CD4-positive, alpha-beta T cell treated with Interleukin-15 for 4 hours (primary cell): Measurements from ENCODE around the gene GHSR.
A peak's percentile ranks its signal among the peaks of the same experiment; 100 is the strongest.

Experiments
- DNase-seq: peaks from one replicate; pipeline ENCODE4 v3.0.0-alpha.2; 2020; ENCODE audit warnings: low spot score

Gene GHSR, protein sequence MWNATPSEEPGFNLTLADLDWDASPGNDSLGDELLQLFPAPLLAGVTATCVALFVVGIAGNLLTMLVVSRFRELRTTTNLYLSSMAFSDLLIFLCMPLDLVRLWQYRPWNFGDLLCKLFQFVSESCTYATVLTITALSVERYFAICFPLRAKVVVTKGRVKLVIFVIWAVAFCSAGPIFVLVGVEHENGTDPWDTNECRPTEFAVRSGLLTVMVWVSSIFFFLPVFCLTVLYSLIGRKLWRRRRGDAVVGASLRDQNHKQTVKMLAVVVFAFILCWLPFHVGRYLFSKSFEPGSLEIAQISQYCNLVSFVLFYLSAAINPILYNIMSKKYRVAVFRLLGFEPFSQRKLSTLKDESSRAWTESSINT

GRCh38 chr3:172447611-172448579 lies at the start of gene GHSR:
Gene GHSR, minus strand, starts transcription at chr3:172448456. Its CDS starts 43 bp downstream, at chr3:172448413.
- no peak for DNase-seq

DNA sequence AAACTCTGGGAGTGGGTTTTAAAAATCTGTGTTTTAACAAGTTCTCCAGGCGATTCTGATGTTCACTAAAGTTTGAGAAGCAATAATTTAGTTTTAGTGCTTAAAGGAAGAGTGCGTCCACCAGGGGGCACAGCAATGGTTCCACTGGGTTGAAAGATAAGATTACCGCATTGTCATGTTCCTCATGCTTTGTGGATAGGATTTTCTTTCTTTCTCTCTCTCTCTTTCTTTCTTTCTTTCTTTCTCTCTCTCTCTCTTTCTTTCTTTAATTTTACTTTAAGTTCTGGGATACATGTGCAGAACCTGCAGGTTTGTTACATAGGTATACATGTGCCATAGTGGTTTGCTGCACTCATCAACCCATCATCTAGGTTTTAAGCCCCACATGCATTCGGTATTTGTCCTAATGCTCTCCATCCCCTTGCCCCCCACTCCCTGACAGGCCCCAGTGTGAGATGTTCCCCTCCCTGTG lies 42.0 kb upstream of the GHSR start:
- DNase-seq = peak; percentile 78

DNA sequence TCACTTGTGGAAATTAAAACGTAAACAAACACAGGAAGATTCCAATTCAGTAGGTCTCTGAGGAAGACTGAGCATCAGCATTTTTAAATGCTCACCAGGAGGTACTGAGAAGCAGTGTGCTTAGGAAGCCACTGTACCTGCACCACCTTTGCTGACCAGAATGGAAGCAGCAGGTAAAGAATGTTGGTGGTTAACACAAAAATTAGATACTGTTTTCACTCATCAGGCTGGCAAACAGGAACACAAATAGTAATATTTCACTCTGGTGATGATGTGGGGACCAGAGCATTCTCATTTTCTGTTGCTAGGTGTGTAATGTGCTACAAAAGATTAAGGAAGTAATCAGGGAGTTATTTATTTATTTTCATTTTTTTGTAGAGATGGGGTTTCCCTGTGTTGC lies 29.9 kb upstream of the GHSR start:
- DNase-seq = no peak

- DNase-seq = no peak
Observed at GRCh38 chr3:172476347-172476746, 28.1 kb upstream of the GHSR start.

DNA sequence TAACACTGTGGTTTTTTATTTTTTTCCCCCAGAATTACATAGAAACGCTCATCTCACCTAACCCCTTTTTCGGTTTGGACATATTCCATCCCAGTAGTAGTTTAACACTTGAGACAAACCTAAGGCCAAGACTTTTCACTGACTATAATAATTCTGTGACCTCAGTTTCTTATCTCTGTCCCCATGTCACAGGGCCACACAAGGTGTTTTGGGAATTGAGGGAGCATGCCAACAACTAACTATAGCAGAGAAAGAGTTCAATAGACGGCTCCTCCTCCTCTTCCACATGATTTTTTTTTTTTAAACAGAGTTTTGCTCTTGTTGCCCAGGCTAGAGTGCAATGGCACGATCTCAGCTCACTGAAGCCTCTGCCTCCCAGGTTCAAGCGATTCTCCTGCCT lies 27.4 kb upstream of the GHSR start:
- no peak for DNase-seq

DNA sequence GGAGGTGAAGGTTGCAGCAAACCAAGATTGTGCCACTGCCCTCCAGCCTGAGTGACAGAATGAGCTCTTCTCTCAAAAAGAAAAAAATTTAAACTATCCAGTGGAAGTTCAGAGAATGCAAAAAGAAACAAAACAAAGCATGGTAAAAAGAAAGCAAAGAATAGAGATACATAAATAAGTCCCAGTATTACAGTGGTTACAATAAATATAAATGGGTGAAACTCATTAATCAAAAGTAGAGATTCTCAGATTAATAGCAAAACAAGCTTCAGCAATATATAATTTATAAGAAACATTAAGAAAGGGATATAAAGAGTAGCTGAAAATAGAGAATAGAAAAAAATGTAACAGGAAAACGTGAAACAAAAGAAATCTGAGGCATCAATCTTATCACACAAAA lies 23.6 kb upstream of the GHSR start:
- no peak for DNase-seq

DNA sequence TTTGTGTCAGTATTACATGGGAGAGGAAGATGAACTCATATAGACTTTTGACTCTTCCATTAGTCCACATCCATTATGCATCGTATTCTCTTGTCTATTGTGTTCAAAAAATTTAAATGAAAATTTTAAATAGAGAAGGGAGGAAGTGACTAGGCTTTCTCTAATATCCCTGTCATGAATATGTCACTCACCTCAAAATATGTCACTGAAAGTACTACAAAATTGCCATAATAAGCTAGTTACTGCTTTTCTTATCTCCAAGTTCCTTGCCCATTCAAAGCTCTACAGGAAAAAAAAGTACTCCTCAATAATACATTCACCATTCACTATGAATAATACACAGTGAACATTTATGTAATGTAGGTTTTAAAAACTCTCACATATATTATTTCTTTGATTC lies 22.3 kb upstream of the GHSR start:
- DNase-seq = no peak

GRCh38 chr3:172467170-172467824 lies 19.0 kb upstream of the GHSR start:
- no peak for DNase-seq

- no peak for DNase-seq
Observed at GRCh38 chr3:172466553-172467130, 18.4 kb upstream of the GHSR start.

- no peak for DNase-seq
Observed at GRCh38 chr3:172465281-172465680, 17.0 kb upstream of the GHSR start.

DNA sequence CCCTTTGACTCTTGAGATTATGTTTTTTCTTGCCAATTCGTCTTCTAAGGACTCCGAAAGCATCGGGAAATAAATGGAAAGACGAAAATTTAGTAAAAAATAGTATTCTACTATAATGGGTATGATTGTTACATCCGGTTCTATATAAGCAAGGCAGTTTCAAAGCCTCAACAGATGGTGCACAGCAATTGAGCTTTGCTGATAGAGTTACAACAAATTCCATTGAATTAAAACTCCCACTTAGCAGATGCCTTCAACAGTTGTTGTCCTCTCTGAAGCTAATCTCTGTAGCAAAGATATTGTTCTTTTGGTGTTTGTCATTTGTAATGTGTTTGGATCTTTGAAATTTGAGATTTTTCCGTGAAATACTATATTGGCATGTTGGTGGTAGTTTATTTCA lies 16.1 kb upstream of the GHSR start:
- no peak for DNase-seq

DNA sequence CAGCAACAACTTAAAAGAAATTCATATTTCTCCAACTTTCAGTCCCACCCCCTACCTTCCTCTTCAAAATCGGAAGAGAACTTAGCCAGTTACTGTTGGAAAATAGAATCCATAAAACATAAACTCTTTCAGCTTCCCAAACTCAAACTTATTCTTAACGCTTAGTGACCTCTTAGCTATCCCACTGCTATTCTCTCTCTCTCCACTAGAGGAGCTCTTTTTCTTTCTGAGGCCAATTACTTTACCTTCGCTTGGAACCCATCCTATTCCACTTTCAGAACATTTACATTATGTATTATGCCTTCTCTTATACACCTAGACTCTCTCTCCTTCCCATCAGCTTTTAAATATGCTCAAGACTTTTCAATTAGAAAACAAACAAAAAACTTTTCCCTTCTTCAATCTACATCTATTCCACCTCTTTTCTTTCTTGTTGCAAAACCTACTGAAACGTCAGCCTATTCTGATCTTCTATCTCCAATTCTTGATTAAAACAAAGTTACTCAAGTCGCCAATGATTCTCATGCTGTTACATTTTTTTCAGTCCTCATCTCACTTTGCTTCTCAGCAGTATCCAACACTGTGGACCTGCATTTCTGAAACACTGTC lies 13.4 kb upstream of the GHSR start:
- DNase-seq = peak; percentile 50

DNA sequence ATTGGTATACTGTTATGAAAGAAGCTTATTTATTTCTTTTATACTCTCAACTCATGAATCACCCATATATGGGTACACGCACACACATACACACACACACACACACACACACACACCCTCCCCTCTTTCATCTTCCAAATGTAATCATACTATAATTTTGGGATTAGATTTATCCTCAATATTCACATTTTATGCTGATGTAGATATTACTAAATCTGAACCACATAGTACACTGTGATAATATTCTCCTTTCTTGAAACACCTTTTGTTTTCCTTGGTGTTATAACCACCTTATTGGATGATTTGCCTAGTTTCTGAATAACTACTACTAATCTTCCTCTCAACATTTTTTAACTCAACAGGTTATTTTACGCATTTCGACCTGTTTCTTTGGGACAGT lies 8.1 kb upstream of the GHSR start:
- no peak for DNase-seq

DNA sequence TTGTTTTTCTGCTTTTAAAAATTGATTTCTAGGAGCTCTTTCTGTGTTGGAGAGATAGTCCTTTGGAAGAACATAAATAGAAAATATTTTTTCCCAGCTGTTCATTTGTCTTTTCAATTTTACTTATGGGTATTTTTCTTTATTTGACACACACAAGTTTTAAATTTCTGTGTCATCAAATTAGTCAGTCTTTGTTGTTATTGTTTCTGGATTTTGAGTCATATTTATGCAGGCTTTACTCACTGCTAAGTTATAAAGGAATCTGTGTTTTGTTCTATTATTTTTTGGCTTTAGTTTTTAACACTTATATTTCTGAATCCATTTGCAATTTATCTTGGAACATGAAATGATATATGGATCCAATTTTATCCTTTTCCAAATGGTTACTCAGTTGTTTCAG lies 5.9 kb upstream of the GHSR start:
- DNase-seq = no peak

DNA sequence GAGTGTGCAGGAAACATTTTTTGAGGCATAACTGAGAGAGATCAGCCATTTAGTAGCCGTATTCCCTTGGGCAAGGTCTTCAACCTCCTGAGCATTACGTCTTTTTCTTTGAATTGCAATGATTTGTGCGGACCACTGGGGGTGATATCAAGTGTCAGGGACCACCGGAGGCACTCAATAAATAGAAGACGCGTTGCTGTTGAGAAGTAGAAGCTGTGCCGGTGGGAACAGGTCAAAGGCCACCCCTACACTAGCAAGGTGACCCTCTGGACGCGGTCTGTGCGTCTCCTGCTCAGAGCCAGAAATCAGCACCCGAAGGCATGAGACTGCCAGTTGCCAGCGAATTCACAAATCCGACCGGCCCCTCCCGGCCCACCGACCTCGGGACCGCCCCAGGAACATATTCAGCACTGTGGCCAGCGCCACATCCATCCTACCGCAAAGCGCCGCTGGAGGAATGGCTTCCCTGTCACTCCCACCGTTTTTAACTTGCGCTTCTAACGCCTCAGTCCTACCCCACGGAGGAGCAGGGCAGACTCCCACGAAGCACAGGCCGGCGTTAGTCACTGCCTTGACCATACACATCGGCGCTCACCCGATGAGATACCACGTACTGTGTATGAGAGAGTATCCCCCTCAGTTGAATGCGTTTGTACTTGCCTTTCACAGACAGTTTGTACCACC lies 1.4 kb upstream of the GHSR start:
- DNase-seq = no peak

DNA sequence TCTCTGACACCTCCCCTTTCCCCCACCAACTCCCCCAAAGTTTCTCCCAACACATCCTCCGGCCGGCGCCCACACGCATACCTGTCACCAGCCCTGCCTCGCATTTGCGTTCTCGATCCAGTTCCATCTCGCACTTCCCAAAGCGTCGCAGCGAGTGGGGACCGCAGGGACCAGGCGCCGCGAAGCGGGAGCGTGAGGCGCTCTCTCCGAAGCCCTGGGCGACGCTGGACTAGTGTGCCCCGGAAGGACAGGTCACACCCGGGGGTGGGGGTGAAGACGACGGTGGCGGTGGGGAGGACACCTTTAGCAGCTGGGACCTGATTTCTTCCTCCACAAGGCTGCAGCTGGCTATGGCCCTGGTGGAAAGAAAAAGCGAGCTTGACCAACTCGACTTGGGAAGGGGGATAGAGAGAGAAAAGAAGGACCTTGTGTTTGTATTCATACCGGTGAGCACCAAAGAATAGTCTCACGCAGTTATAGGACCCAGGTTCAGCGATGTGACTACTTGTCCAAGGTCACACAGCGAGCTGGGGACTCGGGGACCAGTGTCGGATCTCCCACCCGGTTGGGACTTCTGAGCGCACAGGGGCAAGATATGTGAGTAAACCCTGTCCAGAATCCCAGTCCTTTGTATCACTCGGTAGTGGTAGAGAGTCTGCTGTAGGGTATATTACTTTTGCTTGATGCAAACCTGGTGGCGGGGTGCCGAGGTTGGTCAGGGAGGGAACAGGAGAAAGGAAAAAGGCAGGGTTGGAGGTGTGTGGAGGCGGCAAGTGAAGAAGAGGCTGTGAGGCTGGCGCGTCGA lies 607 bp upstream of the GHSR start:
- no peak for DNase-seq

DNA sequence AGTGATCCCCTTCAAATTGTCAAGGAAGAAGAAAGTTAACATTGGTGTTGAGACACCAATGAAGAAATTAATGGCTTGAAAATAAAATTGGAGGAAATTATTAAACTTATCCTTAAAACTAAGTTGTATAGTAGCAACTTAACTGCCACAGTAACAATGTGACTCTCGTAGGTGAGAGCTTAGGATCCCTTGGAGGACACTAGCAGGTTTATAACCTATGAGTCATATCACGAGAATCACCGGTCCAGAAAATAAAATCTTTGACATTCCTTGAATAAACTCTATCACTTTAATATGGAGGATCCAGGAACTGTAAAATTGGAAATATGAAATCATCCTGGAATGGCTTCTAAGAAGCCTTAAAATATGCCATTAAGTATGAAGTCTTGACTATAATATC lies 2.1 kb downstream of the GHSR start:
- DNase-seq = no peak

DNA sequence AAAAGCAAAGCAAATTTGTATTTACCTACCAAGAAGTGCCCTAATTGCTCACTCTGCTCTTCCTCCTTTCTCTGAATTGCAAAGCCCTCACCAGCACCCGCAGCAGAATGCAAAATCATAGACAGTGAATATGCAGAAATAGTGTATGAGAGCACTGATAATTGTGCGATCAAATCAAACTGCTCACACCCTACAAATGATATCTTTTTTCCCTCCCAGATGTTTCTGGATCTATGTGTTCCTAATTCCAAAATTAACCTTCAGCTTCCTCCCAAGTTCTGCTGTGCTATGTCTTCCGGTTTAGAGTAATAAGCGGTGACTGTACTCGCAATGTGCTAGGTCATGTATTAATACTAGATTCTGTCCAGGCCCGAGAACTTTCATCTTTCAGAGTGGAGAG lies 3.4 kb downstream of the GHSR start:
- DNase-seq = no peak

- no peak for DNase-seq
Observed at GRCh38 chr3:172442606-172443005, 5.7 kb downstream of the GHSR start.

DNA sequence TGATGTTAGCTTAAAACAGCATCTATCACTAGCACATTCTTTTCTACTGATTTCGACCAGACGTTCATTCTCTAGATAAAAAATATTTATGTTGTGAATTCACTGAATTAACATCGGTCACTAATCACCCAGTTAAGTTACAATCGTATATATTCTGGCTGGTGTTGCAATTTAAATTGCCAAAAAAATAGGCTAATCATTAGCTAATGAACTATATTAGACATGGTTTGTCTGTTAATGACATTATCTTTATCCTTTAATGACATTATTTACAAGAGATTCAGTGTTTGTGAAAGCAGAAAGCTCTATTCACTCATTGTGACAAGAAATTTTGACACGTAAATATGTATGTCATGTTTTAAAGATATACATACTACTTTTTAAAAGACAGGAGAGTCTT lies 6.7 kb downstream of the GHSR start:
- DNase-seq = no peak
